Liver (tissue), 3 donors: ENCODE results near the gene TIMM13.
"Not testable (repeated sequence)": the region's sequence is repeated elsewhere in the genome, so short reads cannot be mapped to it uniquely, and the experiment has no call there.

Experiments
- GABPA ChIP-seq, 2 donors: IDR thresholded peaks in 1 of 2; conservative IDR thresholded peaks in 1 of 2; 2 replicates each; pipeline ENCODE4 v1.6.1; 2016; ENCODE audit warnings: antibody characterized with exemption in 2 of 2, mild to moderate bottlenecking in 1 of 2, moderate library complexity in 1 of 2
- REST ChIP-seq: IDR thresholded peaks from 2 replicates; pipeline ENCODE4 v1.6.1; 2016; ENCODE audit warnings: antibody characterized with exemption, mild to moderate bottlenecking
- TAF1 ChIP-seq: conservative IDR thresholded peaks from 2 replicates; pipeline ENCODE4 v1.6.1; 2016; ENCODE audit warnings: antibody characterized with exemption, mild to moderate bottlenecking
- YY1 ChIP-seq: IDR thresholded peaks from 2 replicates; pipeline ENCODE4 v1.6.1; 2016; ENCODE audit warnings: antibody characterized with exemption, mild to moderate bottlenecking
- TF ChIP-seq, protein P1 (sequence below): fragments of 150-350 bp; IDR thresholded peaks from 2 replicates; pipeline ENCODE4 v1.5.1; 2017; ENCODE audit warnings: improper control_type of control experiment, low read depth, low read length; ENCODE audit not compliant: missing input control
- TF ChIP-seq, protein P2 (sequence below): IDR thresholded peaks from 2 replicates; pipeline ENCODE4 v1.6.1; 2016; ENCODE audit warnings: antibody characterized with exemption
- donor health status: healthy.
- donor health status: healthy.

- TF ChIP-seq, protein P1, sequence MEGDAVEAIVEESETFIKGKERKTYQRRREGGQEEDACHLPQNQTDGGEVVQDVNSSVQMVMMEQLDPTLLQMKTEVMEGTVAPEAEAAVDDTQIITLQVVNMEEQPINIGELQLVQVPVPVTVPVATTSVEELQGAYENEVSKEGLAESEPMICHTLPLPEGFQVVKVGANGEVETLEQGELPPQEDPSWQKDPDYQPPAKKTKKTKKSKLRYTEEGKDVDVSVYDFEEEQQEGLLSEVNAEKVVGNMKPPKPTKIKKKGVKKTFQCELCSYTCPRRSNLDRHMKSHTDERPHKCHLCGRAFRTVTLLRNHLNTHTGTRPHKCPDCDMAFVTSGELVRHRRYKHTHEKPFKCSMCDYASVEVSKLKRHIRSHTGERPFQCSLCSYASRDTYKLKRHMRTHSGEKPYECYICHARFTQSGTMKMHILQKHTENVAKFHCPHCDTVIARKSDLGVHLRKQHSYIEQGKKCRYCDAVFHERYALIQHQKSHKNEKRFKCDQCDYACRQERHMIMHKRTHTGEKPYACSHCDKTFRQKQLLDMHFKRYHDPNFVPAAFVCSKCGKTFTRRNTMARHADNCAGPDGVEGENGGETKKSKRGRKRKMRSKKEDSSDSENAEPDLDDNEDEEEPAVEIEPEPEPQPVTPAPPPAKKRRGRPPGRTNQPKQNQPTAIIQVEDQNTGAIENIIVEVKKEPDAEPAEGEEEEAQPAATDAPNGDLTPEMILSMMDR, result not testable (repeated sequence)
- TF ChIP-seq, protein P2, sequence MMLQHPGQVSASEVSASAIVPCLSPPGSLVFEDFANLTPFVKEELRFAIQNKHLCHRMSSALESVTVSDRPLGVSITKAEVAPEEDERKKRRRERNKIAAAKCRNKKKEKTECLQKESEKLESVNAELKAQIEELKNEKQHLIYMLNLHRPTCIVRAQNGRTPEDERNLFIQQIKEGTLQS, result not testable (repeated sequence)
- not testable (repeated sequence) for TF ChIP-seq REST; TAF1; YY1; GABPA (IDR thresholded peaks at IDR 0.05 in 1 of 2, conservative IDR thresholded peaks at IDR 0.05 in 1 of 2)
These were observed 32.0 kb downstream of the TIMM13 start for GRCh38 chr19:2395293-2395829.
